GM12873 (cell line): ENCODE data around the gene C2CD3.

ENCODE experiments used
- TF ChIP-seq, protein P1 (sequence below): IDR thresholded peaks from 2 replicates; pipeline ENCODE4 v1.5.1; 2012; ENCODE audit warnings: low read depth, mild to moderate bottlenecking, moderate library complexity, low read length, control low read depth; ENCODE audit not compliant: insufficient read depth; ENCODE audit errors: missing control alignments

The C2CD3 gene

DNA sequence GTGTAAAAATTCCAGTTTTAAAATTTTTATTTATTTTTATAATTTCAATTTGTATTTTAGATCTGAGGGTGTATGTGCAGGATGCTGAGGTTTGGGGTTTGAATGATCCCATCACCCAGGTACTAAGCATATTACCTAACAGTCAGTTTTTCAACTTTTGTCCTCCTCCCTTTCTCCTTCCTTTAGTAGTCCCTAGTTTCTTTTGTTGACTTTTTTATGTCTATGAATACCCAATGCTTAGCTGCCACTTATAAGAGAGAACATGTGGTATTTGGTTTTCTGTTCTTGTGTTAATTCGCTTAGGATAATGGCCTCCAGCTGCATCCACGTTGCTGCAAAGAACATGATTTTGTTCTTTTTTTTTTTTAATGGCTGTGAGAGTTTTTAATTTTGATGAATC is 126.3 kb downstream of the C2CD3 start:
- TF ChIP-seq, protein P1, sequence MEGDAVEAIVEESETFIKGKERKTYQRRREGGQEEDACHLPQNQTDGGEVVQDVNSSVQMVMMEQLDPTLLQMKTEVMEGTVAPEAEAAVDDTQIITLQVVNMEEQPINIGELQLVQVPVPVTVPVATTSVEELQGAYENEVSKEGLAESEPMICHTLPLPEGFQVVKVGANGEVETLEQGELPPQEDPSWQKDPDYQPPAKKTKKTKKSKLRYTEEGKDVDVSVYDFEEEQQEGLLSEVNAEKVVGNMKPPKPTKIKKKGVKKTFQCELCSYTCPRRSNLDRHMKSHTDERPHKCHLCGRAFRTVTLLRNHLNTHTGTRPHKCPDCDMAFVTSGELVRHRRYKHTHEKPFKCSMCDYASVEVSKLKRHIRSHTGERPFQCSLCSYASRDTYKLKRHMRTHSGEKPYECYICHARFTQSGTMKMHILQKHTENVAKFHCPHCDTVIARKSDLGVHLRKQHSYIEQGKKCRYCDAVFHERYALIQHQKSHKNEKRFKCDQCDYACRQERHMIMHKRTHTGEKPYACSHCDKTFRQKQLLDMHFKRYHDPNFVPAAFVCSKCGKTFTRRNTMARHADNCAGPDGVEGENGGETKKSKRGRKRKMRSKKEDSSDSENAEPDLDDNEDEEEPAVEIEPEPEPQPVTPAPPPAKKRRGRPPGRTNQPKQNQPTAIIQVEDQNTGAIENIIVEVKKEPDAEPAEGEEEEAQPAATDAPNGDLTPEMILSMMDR = no peak

DNA sequence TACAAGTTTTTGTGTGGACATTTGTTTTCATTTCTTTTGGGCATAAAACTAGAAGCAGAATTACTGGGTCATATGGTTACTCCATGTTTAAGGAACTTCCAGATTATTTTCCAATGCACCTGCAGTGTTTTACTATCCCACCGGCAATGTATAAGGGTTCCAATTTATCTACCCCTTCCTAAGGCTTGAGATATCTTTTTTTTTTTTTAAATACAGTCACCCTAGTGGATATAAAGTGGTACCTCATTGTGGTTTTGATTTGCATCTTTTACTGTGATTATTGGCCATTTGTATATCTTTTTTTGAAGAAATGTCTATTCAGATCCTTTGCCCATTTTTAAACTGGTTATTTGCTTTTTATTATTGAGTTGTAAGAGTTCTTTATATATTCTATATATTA is 127.4 kb downstream of the C2CD3 start:
- TF ChIP-seq, protein P1 = no peak

DNA sequence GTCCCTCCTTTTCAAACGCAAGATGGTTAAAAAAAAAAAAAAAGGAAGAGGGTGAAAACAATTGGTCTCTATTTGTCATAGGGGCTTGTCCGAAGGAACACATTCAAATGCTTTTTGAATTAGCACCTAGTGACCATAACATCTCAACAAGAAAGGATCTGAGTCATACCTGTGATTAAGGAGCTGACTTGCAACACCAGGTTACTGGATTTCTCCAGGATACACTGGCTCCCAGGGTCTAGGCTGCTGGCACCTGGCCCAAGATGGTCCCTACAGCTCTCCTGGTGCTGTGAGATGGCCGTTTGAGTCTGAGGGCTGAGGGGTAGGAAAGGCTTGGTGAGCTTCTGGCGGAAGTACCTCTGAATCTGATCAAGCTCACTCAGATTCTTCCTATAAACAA is 133.5 kb downstream of the C2CD3 start:
- TF ChIP-seq, protein P1 = no peak

DNA sequence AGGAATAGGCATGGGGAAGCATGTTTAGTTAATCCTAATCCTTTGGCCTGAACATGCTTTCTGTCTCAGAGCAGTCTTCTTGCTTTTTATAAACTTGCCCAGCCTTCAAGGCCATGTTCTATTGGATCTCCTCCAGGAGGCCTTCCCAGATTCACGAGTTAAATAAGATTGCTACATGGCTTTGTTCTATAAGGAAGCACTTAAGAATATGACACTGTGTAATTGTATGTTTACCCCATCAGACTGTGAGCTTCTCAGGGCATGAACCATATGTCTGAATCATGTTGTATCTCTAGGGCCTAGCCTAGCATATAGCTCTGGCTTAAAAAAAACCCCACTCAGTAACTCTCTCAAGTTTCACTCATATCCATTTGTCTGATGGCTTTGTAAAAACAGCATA is 135.5 kb downstream of the C2CD3 start:
- TF ChIP-seq, protein P1 = no peak

DNA sequence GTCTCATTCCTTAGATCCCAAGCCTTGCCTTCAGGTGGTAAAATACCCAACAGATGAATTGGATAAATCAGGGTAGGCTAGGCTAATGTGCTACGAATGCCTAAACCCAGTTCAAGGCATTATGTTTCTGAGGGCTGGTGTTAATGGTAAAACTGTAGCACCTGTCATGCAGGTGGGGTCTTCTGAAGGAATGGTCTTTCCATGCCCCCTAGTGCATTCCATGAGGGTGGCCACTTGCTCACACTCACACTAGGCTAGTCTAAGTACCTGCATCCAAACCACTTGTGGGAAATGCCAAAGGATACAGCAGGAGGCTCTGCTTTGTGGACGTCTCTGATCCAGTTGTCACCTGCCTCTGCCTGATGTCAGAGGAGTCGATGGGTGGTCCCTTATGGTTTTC is 137.8 kb downstream of the C2CD3 start:
- TF ChIP-seq, protein P1 = no peak

DNA sequence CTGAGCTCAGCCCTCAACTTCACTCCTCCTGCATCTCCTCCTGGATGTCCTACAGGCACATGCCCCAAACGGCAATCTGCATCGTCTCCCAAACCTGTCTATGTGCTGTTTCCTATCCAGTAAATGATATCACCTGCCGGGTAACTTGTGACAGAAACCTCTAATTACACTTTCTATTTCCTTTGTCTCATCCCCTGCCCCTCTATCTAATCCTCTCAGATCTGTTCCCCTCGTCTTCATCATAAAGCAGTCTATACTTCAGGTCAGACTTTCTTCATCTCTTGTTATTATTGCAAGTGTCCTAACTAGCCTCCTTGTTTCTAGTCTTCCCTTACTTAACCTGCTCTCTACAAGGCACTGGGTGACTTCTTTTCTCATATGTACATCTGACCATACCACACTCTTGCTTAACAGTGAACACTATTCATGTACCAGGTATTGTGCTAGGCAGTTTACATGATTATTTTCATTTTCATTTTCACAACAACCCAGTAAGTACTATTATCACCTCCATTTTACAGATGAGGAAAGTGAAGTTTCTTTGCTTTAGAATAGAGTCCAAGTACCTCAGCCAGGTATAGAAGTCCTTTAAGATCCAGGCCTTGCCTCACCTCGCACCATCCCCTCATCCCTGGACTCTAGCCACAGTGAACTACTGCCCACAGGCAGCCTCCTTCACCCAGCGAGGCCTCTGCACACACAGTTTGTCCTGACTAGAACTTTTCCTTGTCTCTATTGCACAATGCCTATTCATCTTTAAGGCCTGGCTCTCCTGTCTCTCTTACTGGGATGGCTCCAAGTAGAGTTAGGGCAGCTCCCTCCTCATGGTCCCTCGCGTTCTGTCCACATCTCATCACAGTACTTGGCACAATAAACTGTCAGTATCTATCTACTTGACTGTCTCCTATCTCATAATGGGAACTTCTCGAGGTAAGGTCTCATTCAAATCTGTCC is 139.8 kb downstream of the C2CD3 start:
- TF ChIP-seq, protein P1 = no peak

DNA sequence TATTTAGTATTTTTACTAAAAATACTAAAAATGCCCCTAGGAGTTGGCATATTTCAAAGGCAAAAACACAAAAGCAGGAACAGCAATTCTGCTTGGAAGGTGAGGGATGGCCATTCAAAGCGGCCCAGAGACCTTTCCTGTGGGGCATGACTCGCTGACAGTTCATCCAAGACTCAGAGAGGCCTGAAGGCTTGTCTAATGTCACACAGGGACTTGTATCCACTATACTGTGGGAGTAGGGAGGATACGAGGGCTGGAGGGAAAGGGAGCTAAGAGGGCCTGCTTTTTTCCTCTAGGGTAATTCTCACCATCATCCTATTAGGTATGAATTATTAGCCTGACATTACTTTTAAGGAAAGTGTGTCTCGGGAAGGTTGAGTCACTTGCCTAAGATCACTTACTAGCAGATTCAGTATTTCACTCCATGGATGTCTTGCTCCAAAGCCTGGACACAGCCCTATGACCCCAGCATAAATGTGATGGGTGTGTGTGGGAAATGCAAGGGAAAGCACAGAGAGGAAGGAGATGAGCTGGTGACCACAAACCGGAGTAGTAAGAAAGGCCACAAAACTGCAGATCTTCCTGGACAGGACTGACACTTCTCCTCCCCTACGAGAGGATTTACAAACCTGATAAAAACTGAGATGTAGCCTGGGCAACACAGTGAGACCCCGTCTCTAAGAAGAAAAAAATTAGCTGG is 145.2 kb downstream of the C2CD3 start:
- TF ChIP-seq, protein P1 = no peak
